ENCODE data around the gene PCGF1.

The PCGF1 gene

DNA sequence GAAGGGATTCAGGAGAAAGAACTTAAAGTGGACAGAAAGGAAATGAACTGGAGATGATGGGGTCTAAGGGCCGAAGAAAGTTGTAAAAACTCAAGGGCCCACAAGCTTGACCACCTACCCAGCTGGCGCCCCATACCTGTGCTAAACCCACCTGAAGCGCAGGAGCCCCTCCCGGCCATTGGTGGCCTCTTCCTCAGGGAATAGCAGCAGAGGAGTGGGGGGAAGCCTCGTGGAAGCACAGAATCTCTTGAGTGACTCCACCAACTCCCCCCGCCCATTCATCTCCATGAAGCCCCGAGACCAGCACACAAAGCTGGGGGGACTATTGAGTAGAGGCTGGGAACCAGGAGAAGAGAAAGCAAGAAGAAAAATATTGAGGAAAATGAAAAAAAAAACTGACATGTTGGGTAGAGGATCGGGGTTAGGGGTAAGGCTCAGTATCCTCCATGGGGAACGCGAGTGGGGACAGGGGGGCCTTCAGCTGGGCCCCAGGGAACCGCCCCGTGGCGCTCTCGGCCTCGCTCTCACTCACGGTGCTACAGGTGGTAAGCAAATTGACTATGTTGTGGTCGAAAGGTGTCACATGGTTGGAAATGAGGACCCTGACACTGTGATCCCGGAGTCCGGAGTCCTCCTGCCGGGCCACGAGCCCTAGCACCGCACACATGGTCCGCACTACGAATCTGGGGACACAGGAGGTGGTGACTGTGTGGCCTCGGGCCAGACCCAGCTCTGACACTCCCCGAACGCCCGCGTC lies 21.3 kb upstream of the PCGF1 start:
- no peak for TF ChIP-seq RAD21 (IDR thresholded peaks at IDR 0.05; ENCODE audit: low read depth)

DNA sequence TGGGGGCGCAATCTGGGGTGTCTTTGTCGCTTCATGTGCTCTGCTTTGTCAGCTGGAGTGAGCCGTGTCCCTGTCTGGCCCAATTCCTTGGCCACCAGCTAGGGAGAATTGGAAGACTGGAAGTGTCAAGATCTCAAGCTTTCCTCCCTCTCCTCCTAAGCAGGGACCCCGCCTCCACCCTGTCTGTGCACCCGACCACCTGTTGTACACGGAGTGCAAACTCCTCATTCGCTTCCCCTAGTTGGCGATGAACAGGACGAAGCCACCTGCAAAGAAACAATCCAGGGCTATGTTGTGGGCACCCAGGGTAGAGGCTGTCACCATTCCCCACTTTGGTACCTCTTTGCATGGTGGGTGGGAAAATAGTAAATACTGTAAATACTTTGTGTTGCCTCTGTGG lies 20.2 kb upstream of the PCGF1 start:
- TF ChIP-seq ZBTB7A (IDR thresholded peaks at IDR 0.05; ENCODE audit: low read depth): no peak
- TF ChIP-seq EGR1 (IDR thresholded peaks at IDR 0.05): no peak
- TF ChIP-seq CREB1 (IDR thresholded peaks at IDR 0.05; ENCODE audit: low read depth): no peak
- TF ChIP-seq, protein P1, sequence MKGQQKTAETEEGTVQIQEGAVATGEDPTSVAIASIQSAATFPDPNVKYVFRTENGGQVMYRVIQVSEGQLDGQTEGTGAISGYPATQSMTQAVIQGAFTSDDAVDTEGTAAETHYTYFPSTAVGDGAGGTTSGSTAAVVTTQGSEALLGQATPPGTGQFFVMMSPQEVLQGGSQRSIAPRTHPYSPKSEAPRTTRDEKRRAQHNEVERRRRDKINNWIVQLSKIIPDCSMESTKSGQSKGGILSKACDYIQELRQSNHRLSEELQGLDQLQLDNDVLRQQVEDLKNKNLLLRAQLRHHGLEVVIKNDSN (IDR thresholded peaks at IDR 0.05): no peak
- TF ChIP-seq TCF12 (IDR thresholded peaks at IDR 0.05; ENCODE audit: low read depth): no peak
- no peak for TF ChIP-seq RAD21 (IDR thresholded peaks at IDR 0.05; ENCODE audit: low read depth)
- TF ChIP-seq, protein P2, sequence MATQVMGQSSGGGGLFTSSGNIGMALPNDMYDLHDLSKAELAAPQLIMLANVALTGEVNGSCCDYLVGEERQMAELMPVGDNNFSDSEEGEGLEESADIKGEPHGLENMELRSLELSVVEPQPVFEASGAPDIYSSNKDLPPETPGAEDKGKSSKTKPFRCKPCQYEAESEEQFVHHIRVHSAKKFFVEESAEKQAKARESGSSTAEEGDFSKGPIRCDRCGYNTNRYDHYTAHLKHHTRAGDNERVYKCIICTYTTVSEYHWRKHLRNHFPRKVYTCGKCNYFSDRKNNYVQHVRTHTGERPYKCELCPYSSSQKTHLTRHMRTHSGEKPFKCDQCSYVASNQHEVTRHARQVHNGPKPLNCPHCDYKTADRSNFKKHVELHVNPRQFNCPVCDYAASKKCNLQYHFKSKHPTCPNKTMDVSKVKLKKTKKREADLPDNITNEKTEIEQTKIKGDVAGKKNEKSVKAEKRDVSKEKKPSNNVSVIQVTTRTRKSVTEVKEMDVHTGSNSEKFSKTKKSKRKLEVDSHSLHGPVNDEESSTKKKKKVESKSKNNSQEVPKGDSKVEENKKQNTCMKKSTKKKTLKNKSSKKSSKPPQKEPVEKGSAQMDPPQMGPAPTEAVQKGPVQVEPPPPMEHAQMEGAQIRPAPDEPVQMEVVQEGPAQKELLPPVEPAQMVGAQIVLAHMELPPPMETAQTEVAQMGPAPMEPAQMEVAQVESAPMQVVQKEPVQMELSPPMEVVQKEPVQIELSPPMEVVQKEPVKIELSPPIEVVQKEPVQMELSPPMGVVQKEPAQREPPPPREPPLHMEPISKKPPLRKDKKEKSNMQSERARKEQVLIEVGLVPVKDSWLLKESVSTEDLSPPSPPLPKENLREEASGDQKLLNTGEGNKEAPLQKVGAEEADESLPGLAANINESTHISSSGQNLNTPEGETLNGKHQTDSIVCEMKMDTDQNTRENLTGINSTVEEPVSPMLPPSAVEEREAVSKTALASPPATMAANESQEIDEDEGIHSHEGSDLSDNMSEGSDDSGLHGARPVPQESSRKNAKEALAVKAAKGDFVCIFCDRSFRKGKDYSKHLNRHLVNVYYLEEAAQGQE (IDR thresholded peaks at IDR 0.05; ENCODE audit: low read depth): no peak
- no peak for TF ChIP-seq CEBPB (IDR thresholded peaks at IDR 0.05)

DNA sequence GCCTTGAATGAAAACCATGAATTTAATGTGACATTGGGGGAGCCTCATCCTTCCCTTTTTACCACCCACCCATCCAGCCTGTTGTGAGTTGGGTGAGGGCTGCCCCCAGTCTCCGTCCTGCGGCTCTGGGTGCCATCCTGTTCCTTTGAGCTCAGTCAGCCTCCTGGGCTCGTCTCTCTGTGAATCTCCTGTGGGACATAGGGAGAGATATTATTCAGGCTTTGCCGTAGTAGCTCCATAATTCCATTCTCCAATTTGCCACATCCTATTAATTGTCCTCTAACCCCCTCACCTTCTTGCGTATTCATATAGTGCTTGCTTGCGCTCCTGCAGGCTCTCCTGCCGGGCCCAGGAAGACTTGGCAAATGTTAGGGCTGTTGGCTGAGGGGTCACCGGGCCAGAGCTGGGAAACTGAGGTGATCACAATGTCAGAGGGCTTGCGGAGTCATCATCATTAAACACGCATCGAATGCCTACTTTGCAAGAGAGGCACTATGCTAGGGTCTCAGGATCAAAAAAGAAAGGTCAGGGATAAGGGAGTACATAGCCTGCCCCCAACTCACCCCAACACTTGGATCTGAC lies 19.2 kb upstream of the PCGF1 start:
- TF ChIP-seq EP300 (IDR thresholded peaks at IDR 0.05; ENCODE audit: borderline replicate concordance): no peak
- TF ChIP-seq YY1 (IDR thresholded peaks at IDR 0.05; ENCODE audit: low read depth): no peak
- no peak for TF ChIP-seq RAD21 (IDR thresholded peaks at IDR 0.05; ENCODE audit: low read depth)
- TF ChIP-seq CREB1 (IDR thresholded peaks at IDR 0.05; ENCODE audit: low read depth): no peak
- no peak for TF ChIP-seq TCF12 (IDR thresholded peaks at IDR 0.05; ENCODE audit: low read depth)
- TF ChIP-seq ZBTB7A (IDR thresholded peaks at IDR 0.05; ENCODE audit: low read depth): no peak
- TF ChIP-seq FOXM1 (IDR thresholded peaks at IDR 0.05; ENCODE audit: borderline replicate concordance, low read depth): no peak
- TF ChIP-seq, protein P2 (IDR thresholded peaks at IDR 0.05; ENCODE audit: low read depth): no peak
- no peak for TF ChIP-seq TAF1 (IDR thresholded peaks at IDR 0.05; ENCODE audit: low read depth)
- TF ChIP-seq, protein P1 (IDR thresholded peaks at IDR 0.05): no peak
- TF ChIP-seq EGR1 (IDR thresholded peaks at IDR 0.05): no peak
- TF ChIP-seq TEAD4 (IDR thresholded peaks at IDR 0.05): no peak
- no peak for TF ChIP-seq NFIC (IDR thresholded peaks at IDR 0.05)

DNA sequence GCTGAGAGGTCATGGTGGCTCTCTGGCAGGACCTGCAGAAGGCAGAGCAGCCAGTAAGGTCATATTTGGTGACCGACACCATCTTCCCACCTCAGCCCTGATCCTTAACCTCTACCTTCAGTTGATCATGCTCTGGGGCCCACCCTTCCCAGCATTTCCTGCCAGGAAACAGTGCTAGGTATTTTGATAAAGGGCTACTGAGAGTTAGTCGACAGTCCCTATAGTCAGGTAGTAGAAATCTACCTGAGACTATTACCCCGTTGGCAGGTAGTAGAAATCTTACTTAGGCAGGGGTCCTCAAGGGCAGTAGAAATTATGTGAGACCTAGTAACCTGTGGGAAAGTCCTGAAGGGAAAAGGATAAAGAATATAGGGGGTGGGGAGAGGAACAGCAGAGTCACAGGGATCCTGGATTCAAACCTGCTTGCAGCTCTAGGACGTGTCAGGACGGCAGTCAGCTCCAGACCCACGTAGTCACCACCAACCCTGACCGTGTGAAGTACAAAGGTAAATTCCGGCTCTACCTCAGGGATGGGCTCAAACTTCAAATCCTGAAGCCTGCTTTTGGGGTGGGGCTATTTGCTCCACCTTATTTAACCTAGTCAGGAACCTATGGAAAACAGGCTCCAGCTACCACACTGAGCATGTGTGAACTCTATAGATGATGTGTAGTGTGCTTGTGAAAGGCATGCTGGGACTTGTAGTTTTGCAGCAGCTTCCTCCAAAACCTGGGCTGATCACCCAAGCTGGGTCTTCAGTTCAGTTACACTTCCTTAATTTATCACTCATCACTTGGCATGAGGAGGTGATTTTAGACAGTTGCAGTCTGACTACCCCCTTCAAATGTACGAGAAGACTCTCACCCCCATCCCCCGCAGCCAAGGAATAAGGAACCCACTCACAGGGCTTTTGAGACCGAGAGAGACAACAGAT lies 18.5 kb upstream of the PCGF1 start, which contains the start of gene DQX1:
Gene DQX1, minus strand, starts transcription at position 515 of the 932 bp plus-strand sequence. Its CDS starts 502 bp downstream, at position 13.
- no peak for TF ChIP-seq TAF1 (IDR thresholded peaks at IDR 0.05; ENCODE audit: low read depth)
- TF ChIP-seq, protein P1 (IDR thresholded peaks at IDR 0.05): 0 out of 2 replicates have a peak, but pooled peaks have one; percentile 5

DNA sequence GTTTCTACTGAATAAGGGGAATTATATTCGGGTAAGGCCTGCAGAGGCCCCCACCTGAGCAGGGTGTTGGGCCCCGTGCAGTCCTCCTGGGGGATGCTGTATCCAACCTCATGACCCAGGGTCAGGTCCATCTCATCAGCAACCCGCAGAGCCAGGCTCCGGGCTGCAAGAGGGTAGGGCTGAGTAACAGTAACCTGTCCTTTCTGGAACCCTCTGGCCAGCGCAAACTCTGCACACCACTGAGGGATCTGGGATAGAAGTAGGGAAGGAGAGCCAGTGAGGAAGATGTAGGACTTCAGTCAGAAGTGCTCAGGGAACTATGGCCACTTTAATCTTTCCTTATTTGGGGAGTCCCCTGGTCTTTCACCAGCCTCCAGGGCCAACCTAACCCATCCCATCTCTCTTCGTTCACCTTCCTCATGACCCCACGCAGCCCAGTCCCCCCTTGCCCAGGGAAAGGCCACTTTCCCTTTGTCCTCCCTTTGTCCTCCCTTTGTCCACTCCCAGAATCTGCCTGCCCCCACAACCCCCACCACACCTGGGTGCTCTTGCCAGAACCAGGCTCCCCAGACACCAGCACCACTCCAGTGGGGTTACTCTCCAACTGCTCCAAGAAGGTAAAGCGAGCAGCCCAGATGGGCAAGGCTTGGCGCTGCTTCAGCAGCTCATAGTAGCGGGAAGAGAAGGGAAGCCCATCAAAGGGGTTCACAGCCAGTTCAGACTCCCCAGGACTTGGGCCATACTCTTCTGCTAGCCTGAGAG lies 17.6 kb upstream of the PCGF1 start:
- TF ChIP-seq EGR1 (IDR thresholded peaks at IDR 0.05) (no peak), TAF1 (IDR thresholded peaks at IDR 0.05; ENCODE audit: low read depth) (no peak), CREB1 (IDR thresholded peaks at IDR 0.05; ENCODE audit: low read depth) (no peak), NFIC (IDR thresholded peaks at IDR 0.05) (no peak)
- TF ChIP-seq, protein P2 (IDR thresholded peaks at IDR 0.05; ENCODE audit: low read depth): no peak
- TF ChIP-seq, protein P3, sequence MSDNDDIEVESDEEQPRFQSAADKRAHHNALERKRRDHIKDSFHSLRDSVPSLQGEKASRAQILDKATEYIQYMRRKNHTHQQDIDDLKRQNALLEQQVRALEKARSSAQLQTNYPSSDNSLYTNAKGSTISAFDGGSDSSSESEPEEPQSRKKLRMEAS (IDR thresholded peaks at IDR 0.05): no peak
